Measurements from ENCODE around the gene HEATR5A. TPM values are rescaled to one million over a fixed set of nuclear protein-coding genes. Genes with fewer than 3 reads are reported as not detected.

The HEATR5A gene
- total and polyA plus RNA-seq, 2 of the 13 experiments (the other 11 are each of a cell fraction or from before 2014, with no cell fraction given), result 36.4 to 105 TPM

GRCh38 chr14:31297112-31297511 is 123.2 kb downstream of the HEATR5A start (continued):
- TF ChIP-seq KLF16 (CRISPR knock-in tag; IDR thresholded peaks at IDR 0.05) (0 out of 4 replicates have a peak, but pooled peaks of 1 of the 2 experiments have one; percentile 9), ELF1 (CRISPR knock-in tag; IDR thresholded peaks at IDR 0.05) (no peak), MIER3 (CRISPR knock-in tag; IDR thresholded peaks at IDR 0.05; ENCODE audit: borderline replicate concordance) (0 out of 2 replicates have a peak, but pooled peaks have one; percentile 5), ZBTB39 (CRISPR knock-in tag; IDR thresholded peaks at IDR 0.05) (0 out of 2 replicates have a peak, but pooled peaks have one; percentile 59), ZNF557 (CRISPR knock-in tag; IDR thresholded peaks at IDR 0.05) (0 out of 2 replicates have a peak, but pooled peaks have one; percentile 60), GATAD2A (CRISPR knock-in tag; IDR thresholded peaks at IDR 0.05) (peak; percentile 67), ZFP37 (CRISPR knock-in tag; IDR thresholded peaks at IDR 0.05; ENCODE audit: borderline replicate concordance) (0 out of 2 replicates have a peak, but pooled peaks have one; percentile 70), NFKB2 (CRISPR knock-in tag; IDR thresholded peaks at IDR 0.05; ENCODE audit: borderline replicate concordance) (peak; percentile 44; the same call in 1 of the 2 replicates), ZMYM2 (CRISPR knock-in tag; IDR thresholded peaks at IDR 0.05) (peak; percentile 47; the same call in 1 of the 2 replicates), ZNF792 (CRISPR knock-in tag; IDR thresholded peaks at IDR 0.05) (no peak), POGZ (CRISPR knock-in tag; IDR thresholded peaks at IDR 0.05) (0 out of 2 replicates have a peak, but pooled peaks have one; percentile 49), HOXA3 (CRISPR knock-in tag; IDR thresholded peaks at IDR 0.05) (peak; percentile 52; the same call in 1 of the 2 replicates), MEF2D (CRISPR knock-in tag; IDR thresholded peaks at IDR 0.05) (peak; percentile 48; the same call in 1 of the 2 replicates)
